Transverse colon (tissue), 4 donors: Measurements from ENCODE around the gene SMAD5.

Experiments used
- EP300 ChIP-seq: sonication (generic); formaldehyde crosslinking; IDR thresholded peaks from one replicate; pipeline ENCODE4 v1.6.1; 2017; ENCODE audit warnings: antibody characterized with exemption, low read depth
- POLR2A ChIP-seq: fragments of 450-650 bp; IDR thresholded peaks from one replicate; pipeline ENCODE4 v1.6.1; 2016; ENCODE audit warnings: antibody characterized with exemption, mild to moderate bottlenecking, moderate library complexity
- POLR2AphosphoS5 ChIP-seq, 3 donors: sonication (generic); formaldehyde crosslinking; IDR thresholded peaks; one replicate each; pipeline ENCODE4 v1.6.1; 2016; ENCODE audit warnings: antibody characterized with exemption in 3 of 3
- TF ChIP-seq, protein P1 (sequence below), 5 experiments: fragments of 200-600 bp in 3 of 5; fragments of 450-650 bp in 2 of 5; sonication (generic) in 3 of 5; IDR thresholded peaks; 1 replicate in 2 of 5; 2 replicates in 3 of 5; pipeline ENCODE4 v1.5.1; 2016 to 2017; ENCODE audit warnings: antibody characterized with exemption in 5 of 5, inconsistent platforms in 3 of 5, mild to moderate bottlenecking in 2 of 5, moderate library complexity in 1 of 5

DNA sequence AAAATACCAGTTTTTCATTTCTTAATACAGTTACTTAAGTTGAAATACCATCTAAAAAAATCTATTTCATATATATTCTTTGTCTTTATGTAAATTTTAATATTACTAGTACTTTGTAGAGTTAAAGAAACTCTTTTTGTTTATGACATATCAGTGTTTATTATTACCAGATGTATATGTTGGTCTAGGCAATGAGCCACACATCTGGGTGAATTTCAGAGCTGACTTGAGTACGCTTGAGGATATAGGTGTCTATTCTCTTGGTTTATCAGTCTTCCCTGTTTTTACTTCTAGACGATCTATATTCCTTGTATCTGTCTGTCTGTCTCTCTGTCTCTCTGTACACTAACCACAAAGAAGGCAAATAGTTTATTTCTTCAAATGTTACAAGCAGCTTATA is 2.9 kb downstream of the SMAD5 start:
- TF ChIP-seq POLR2A, result no peak
- TF ChIP-seq, protein P1, sequence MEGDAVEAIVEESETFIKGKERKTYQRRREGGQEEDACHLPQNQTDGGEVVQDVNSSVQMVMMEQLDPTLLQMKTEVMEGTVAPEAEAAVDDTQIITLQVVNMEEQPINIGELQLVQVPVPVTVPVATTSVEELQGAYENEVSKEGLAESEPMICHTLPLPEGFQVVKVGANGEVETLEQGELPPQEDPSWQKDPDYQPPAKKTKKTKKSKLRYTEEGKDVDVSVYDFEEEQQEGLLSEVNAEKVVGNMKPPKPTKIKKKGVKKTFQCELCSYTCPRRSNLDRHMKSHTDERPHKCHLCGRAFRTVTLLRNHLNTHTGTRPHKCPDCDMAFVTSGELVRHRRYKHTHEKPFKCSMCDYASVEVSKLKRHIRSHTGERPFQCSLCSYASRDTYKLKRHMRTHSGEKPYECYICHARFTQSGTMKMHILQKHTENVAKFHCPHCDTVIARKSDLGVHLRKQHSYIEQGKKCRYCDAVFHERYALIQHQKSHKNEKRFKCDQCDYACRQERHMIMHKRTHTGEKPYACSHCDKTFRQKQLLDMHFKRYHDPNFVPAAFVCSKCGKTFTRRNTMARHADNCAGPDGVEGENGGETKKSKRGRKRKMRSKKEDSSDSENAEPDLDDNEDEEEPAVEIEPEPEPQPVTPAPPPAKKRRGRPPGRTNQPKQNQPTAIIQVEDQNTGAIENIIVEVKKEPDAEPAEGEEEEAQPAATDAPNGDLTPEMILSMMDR (IDR thresholded peaks at IDR 0.05), result no peak
- no peak for TF ChIP-seq POLR2AphosphoS5 (IDR thresholded peaks at IDR 0.05)
- no peak for TF ChIP-seq EP300
